ENCODE measurements around the gene AKT1.

Gene AKT1

DNA sequence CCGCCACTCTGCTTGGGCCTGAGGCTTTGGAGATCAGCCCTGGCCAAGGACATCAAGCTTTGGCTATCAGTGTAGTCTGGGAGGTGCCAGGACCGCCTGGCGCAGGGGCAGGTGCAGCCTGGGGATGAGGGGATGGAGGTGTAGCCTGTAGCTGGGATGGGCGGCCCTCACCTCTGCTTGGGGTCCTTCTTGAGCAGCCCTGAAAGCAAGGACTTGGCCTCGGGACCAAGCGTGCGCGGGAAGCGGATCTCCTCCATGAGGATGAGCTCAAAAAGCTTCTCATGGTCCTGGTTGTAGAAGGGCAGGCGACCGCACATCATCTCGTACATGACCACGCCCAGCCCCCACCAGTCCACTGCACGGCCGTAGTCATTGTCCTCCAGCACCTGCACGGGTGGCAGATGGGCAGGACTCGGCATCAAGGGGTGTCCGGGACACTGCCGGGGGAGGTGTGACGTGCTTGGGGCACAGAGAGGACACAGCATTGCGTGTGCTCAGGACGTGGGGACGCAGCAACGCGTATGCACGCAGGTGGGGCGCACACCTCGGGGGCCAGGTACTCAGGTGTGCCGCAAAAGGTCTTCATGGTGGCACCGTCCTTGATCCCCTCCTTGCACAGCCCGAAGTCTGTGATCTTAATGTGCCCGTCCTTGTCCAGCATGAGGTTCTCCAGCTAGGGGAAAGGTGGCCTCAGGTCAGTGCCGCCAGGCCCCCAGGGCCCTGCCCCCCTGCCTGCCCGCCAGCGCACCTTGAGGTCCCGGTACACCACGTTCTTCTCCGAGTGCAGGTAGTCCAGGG, 22.6 kb downstream of the AKT1 start:
- DNase-seq, result no peak
- TF ChIP-seq, protein P1, sequence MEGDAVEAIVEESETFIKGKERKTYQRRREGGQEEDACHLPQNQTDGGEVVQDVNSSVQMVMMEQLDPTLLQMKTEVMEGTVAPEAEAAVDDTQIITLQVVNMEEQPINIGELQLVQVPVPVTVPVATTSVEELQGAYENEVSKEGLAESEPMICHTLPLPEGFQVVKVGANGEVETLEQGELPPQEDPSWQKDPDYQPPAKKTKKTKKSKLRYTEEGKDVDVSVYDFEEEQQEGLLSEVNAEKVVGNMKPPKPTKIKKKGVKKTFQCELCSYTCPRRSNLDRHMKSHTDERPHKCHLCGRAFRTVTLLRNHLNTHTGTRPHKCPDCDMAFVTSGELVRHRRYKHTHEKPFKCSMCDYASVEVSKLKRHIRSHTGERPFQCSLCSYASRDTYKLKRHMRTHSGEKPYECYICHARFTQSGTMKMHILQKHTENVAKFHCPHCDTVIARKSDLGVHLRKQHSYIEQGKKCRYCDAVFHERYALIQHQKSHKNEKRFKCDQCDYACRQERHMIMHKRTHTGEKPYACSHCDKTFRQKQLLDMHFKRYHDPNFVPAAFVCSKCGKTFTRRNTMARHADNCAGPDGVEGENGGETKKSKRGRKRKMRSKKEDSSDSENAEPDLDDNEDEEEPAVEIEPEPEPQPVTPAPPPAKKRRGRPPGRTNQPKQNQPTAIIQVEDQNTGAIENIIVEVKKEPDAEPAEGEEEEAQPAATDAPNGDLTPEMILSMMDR (IDR thresholded peaks at IDR 0.05), result no peak
- Histone ChIP-seq H3K4me3 (no peak overlapping the region), H3K9me3 (peaks cover 0 to 6% (median 5%) of the 10 kb centered on the region in 3 donors), H3K4me1 (peaks cover 0 to 19% (median 7%) of the 10 kb centered on the region in 4 donors), H3K27me3 (no peaks in the 10 kb centered on the region), H3K27ac (no peak overlapping the region), H3K36me3 (peaks cover 34 to 84% (median 64%) of the 10 kb centered on the region in 3 donors)
- intact Hi-C loops (cut with DNase I; ENCODE audit: low total_unique reads), result no loop called here

DNA sequence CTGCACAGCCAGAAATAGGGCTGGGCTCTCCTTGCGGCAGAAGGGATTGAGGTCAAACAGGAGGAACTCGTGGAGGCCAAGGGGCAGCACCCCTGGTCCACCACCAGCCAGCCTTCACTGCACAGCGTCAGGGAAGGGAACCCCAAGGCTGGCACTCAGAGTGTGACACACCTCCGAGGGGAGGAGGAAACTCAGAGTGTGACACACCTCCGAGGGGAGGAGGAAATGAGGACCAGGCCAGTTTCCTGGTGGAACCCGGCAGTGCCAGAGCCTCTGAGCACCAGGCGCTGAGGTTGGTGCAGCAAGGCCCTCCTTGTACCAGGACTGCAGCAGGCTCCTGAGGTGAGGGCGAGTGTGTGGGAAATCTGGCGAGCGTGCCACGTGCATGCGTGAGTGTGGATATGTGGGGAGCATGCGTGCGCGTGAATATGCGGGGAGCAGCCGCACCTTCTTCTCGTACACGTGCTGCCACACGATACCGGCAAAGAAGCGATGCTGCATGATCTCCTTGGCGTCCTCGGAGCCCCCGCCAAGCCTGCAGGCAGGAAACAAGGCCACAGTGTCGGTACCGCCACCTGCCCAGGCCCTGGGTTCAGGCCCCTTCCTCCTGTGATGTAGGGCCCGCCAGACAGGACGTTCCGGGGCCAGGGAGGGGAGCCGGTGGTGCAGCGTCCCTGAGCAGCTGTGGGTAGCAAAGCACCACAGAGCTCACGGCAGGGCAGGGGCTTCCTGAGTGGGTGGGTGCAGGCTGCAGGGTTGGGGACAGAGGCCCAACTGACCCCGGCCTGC, 23.4 kb downstream of the AKT1 start:
- Histone ChIP-seq H3K4me3 (no peak overlapping the region), H3K27ac (no peak overlapping the region), H3K4me1 (peaks cover 0 to 19% (median 7%) of the 10 kb centered on the region in 4 donors), H3K27me3 (no peaks in the 10 kb centered on the region), H3K9me3 (peaks cover 0 to 6% (median 5%) of the 10 kb centered on the region in 3 donors), H3K36me3 (peaks cover 34 to 76% (median 61%) of the 10 kb centered on the region in 3 donors)
- TF ChIP-seq, protein P1 (IDR thresholded peaks at IDR 0.05), result no peak
- intact Hi-C loops (cut with DNase I; ENCODE audit: low total_unique reads), result no loop called here
- no peak for DNase-seq

DNA sequence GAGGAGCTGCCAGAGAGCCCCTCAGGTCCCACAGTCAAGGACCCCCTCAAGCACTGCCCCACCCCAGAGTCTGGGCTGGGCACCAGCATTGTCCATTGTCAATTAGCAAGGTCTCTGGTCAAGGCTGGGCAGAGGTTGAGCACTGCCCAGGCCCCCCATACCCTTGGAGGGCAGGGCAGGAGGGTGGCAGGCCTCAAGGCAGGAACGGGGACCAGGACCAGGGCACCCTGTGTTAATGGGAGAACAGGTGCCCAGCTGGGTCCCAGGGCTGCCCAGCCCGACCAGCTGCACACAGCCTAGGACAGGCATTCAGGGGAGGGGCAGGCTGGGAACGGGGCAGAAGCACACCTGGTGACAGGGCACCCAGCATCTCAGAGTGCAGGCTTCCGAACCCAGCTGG, 24.2 kb downstream of the AKT1 start:
- no peak for DNase-seq
- TF ChIP-seq, protein P1 (IDR thresholded peaks at IDR 0.05), result no peak
- no peak overlapping the region for H3K4me3 ChIP-seq
- no peaks in the 10 kb centered on the region for H3K27me3 ChIP-seq
- peaks cover 0 to 6% (median 5%) of the 10 kb centered on the region in 3 donors for H3K9me3 ChIP-seq
- no peak overlapping the region for H3K27ac ChIP-seq
- intact Hi-C loops (cut with DNase I; ENCODE audit: low total_unique reads), result no loop called here
- peaks cover 30 to 69% (median 55%) of the 10 kb centered on the region in 3 donors for H3K36me3 ChIP-seq
- peaks cover 0 to 19% (median 7%) of the 10 kb centered on the region in 4 donors for H3K4me1 ChIP-seq

DNA sequence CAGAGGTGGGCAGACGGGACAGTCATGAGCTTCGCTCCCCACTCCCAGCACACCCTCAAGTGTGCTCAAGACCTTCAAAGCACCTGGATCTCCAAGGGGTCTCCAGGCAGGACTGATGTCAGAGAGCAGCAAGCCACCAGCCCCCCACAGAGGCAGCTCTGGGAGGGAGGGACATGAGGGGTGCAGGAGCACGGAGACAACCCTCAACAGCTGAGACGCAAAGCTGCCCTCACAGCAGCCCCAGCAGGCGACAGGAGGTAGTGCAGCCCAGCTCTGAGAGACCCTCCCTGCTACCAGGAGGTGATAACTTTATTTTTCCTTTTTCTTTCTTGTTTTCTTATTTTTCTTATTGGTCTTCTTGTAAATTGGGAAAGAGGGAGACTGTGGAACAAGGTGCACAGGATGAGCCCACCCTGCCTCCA, 24.7 kb downstream of the AKT1 start:
- DNase-seq, result no peak
- no peak overlapping the region for H3K27ac ChIP-seq
- no peaks in the 10 kb centered on the region for H3K27me3 ChIP-seq
- H3K4me1 ChIP-seq, result peaks cover 0 to 19% (median 7%) of the 10 kb centered on the region in 4 donors
- TF ChIP-seq, protein P1 (IDR thresholded peaks at IDR 0.05), result peak; percentile 21 to 25
- intact Hi-C loops (cut with DNase I; ENCODE audit: low total_unique reads), result no loop called here
- H3K9me3 ChIP-seq, result peaks cover 0 to 6% (median 5%) of the 10 kb centered on the region in 3 donors
- H3K36me3 ChIP-seq, result peaks cover 30 to 64% (median 54%) of the 10 kb centered on the region in 3 donors
- H3K4me3 ChIP-seq, result no peak overlapping the region

DNA sequence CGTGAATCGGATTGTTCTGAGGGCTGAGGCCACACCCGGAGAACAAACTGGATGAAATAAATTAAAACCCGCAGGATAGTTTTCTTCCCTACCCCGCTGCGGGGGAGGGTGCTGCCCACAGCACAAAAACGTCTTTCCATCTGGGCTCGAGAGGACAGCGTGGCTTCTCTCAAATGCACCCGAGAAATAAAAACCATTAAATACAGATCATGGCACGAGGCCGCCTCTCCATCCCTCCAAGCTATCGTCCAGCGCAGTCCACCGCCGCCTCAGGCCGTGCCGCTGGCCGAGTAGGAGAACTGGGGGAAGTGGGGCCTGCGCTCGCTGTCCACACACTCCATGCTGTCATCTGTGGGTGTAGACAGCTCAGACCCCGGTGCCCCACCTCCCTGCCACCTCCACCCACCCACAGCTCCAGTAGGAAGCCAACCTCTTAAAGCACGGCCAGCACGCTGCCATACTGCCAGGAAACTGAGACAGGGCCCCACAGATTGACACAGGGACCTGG, 25.4 kb downstream of the AKT1 start:
- Histone ChIP-seq H3K9me3 (peaks cover 0 to 6% (median 5%) of the 10 kb centered on the region in 3 donors), H3K4me1 (peaks cover 0 to 18% (median 7%) of the 10 kb centered on the region in 4 donors), H3K27ac (no peak overlapping the region), H3K36me3 (peaks cover 30 to 57% (median 49%) of the 10 kb centered on the region in 3 donors), H3K27me3 (no peaks in the 10 kb centered on the region), H3K4me3 (no peak overlapping the region)
- intact Hi-C loops (cut with DNase I; ENCODE audit: low total_unique reads), result no loop called here
- TF ChIP-seq, protein P1 (IDR thresholded peaks at IDR 0.05), result no peak
- no peak for DNase-seq

All from tibial artery (tissue), 4 donors.